Measurements from ENCODE around the gene ERCC4. TPM values are rescaled to one million over a fixed set of nuclear protein-coding genes. Genes with fewer than 3 reads are reported as not detected.

The ERCC4 gene
- polyA plus RNA-seq, 1 donor (not counting 4 experiments of a cell fraction or from before 2014, with no cell fraction given): 5.9 TPM

DNA sequence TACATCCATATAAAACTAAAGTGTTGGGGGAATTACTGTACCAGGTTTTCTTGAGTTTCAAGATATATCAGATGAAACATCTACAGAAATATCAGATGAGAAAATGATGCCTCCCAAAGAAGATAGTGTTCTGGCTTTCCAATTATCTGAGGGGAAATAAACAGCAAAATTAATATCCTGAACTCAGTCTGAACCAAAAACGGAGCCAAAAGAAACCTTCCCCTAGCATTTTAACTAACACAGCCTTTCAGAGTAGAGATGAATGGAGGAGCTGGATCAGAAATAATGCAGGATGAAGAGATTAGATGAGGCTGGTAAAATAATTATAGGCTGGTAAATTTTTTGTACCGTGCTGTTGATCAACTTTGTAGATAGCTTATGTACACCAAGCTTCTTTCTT is 16.2 kb downstream of the ERCC4 start:
- TF ChIP-seq, protein P1, sequence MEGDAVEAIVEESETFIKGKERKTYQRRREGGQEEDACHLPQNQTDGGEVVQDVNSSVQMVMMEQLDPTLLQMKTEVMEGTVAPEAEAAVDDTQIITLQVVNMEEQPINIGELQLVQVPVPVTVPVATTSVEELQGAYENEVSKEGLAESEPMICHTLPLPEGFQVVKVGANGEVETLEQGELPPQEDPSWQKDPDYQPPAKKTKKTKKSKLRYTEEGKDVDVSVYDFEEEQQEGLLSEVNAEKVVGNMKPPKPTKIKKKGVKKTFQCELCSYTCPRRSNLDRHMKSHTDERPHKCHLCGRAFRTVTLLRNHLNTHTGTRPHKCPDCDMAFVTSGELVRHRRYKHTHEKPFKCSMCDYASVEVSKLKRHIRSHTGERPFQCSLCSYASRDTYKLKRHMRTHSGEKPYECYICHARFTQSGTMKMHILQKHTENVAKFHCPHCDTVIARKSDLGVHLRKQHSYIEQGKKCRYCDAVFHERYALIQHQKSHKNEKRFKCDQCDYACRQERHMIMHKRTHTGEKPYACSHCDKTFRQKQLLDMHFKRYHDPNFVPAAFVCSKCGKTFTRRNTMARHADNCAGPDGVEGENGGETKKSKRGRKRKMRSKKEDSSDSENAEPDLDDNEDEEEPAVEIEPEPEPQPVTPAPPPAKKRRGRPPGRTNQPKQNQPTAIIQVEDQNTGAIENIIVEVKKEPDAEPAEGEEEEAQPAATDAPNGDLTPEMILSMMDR (optimal IDR thresholded peaks at IDR 0.05 in 1 of 3, IDR thresholded peaks at IDR 0.05 in 1 of 3, conservative IDR thresholded peaks at IDR 0.05 in 1 of 3; ENCODE audit: extremely low read depth in 1 of 3, insufficient read depth in 2 of 3, low read length in 3 of 3): no peak
- no peak for TF ChIP-seq EZH2 (IDR thresholded peaks at IDR 0.05; ENCODE audit: low read length)
- FAIRE-seq: no peak
- no peak for DNase-seq (ENCODE audit: low read depth, low spot score)
- no peaks in the 10 kb centered on the region for H3K9me1 ChIP-seq (ENCODE audit: control insufficient read depth, extremely low read depth, insufficient read depth, low read length)
- peaks cover 7 to 15% of the 10 kb centered on the region in 2 experiments for H3K36me3 ChIP-seq (ENCODE audit: control insufficient read depth in 2 of 2, extremely low read depth in 1 of 2, insufficient read depth in 2 of 2, low read length in 2 of 2)
- H3K27ac ChIP-seq (ENCODE audit: control insufficient read depth, insufficient read depth, low read length): no peak overlapping the region
- H3K4me1 ChIP-seq (ENCODE audit: control insufficient read depth, extremely low read depth, insufficient read depth, low read length): peaks cover 6% of the 10 kb centered on the region
- H3K9ac ChIP-seq (ENCODE audit: control insufficient read depth, extremely low read depth, insufficient read depth, low read length): no peak overlapping the region
- H3K79me2 ChIP-seq (ENCODE audit: control insufficient read depth, insufficient read depth, low read length): no peaks in the 10 kb centered on the region
- no peak overlapping the region for H3K4me3 ChIP-seq (ENCODE audit: control insufficient read depth in 2 of 3, extremely low read depth in 1 of 3, insufficient read depth in 2 of 3, low read depth in 1 of 3, low read length in 3 of 3)
- no peak overlapping the region for H3K4me2 ChIP-seq (ENCODE audit: control insufficient read depth, extremely low read depth, insufficient read depth, low read depth, low read length)
- H2AFZ ChIP-seq (ENCODE audit: control insufficient read depth, low read length): no peak overlapping the region
- dilution Hi-C loops (cut with MboI; ENCODE audit: extremely low pct_ligation_motif_present, low sequenced_read_pairs): no loop called here
- no peaks in the 10 kb centered on the region for H4K20me1 ChIP-seq (ENCODE audit: control insufficient read depth, extremely low read depth, insufficient read depth, low read length)
- no peaks in the 10 kb centered on the region for H3K9me3 ChIP-seq (ENCODE audit: control insufficient read depth, low read depth, low read length)
- no peaks in the 10 kb centered on the region for H3K27me3 ChIP-seq (ENCODE audit: control insufficient read depth, extremely low read depth, insufficient read depth, low read length)

DNA sequence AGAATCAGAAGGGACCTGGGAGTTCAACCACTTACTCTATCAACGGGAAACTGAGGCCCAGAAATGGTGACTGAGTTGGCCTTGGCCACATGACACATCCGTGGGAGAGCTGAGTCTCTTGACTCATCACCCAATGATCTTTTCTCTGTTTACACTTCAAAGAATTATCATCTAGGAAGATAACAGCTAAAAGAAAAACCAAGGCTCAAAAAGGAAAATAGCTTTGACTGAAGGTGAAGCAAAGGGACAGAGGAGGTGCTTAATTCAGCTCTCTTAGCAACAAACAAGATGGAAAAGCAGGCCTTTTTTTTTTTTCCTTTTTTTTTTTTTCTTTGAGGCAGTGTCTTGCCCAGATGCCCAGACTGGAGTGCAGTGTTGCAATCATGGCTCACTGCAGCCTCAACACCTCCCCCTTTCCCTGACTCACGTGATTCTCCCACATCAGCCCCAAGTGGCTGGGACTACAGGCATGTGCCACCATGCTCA is 16.7 kb downstream of the ERCC4 start:
- Histone ChIP-seq H3K27ac (ENCODE audit: control insufficient read depth, insufficient read depth, low read length) (peak overlapping the region; percentile 3), H3K9me1 (ENCODE audit: control insufficient read depth, extremely low read depth, insufficient read depth, low read length) (no peaks in the 10 kb centered on the region), H4K20me1 (ENCODE audit: control insufficient read depth, extremely low read depth, insufficient read depth, low read length) (no peaks in the 10 kb centered on the region), H3K4me1 (ENCODE audit: control insufficient read depth, extremely low read depth, insufficient read depth, low read length) (peaks cover 6% of the 10 kb centered on the region), H3K36me3 (ENCODE audit: control insufficient read depth in 2 of 2, extremely low read depth in 1 of 2, insufficient read depth in 2 of 2, low read length in 2 of 2) (peaks cover 7 to 15% of the 10 kb centered on the region in 2 experiments), H3K79me2 (ENCODE audit: control insufficient read depth, insufficient read depth, low read length) (no peaks in the 10 kb centered on the region), H3K4me3 (ENCODE audit: control insufficient read depth in 2 of 3, extremely low read depth in 1 of 3, insufficient read depth in 2 of 3, low read depth in 1 of 3, low read length in 3 of 3) (no peak overlapping the region), H3K4me2 (ENCODE audit: control insufficient read depth, extremely low read depth, insufficient read depth, low read depth, low read length) (no peak overlapping the region), H3K9me3 (ENCODE audit: control insufficient read depth, low read depth, low read length) (no peaks in the 10 kb centered on the region), H3K27me3 (ENCODE audit: control insufficient read depth, extremely low read depth, insufficient read depth, low read length) (no peaks in the 10 kb centered on the region), H3K9ac (ENCODE audit: control insufficient read depth, extremely low read depth, insufficient read depth, low read length) (no peak overlapping the region), H2AFZ (ENCODE audit: control insufficient read depth, low read length) (no peak overlapping the region)
- no peak for DNase-seq (ENCODE audit: low read depth, low spot score)
- dilution Hi-C loops (cut with MboI; ENCODE audit: extremely low pct_ligation_motif_present, low sequenced_read_pairs): no loop called here
- FAIRE-seq: no peak
- TF ChIP-seq, protein P1 (optimal IDR thresholded peaks at IDR 0.05 in 1 of 3, IDR thresholded peaks at IDR 0.05 in 1 of 3, conservative IDR thresholded peaks at IDR 0.05 in 1 of 3; ENCODE audit: extremely low read depth in 1 of 3, insufficient read depth in 2 of 3, low read length in 3 of 3): no peak
- TF ChIP-seq EZH2 (IDR thresholded peaks at IDR 0.05; ENCODE audit: low read length): no peak
